Kidney epithelial cell (primary cell): Measurements from ENCODE around the gene AXIN1. TPM values are rescaled to one million over a fixed set of nuclear protein-coding genes. Genes with fewer than 3 reads are reported as not detected.

ENCODE experiments used
- DNase-seq: peaks from one replicate; pipeline ENCODE4 v3.0.0-alpha.2; 2010; ENCODE audit warnings: low read depth
- H3K27me3 ChIP-seq: 2 replicates; pipeline ENCODE4 v1.6.0; 2011; ENCODE audit warnings: low read length; ENCODE audit not compliant: control insufficient read depth, insufficient read depth
- H3K36me3 ChIP-seq: 2 replicates; pipeline ENCODE4 v1.5.1; 2011; ENCODE audit warnings: low read length; ENCODE audit not compliant: control insufficient read depth, insufficient read depth
- H3K4me3 ChIP-seq: 2 replicates; pipeline ENCODE4 v1.5.1; 2011; ENCODE audit warnings: low read depth, mild to moderate bottlenecking, control low read depth, low read length
- CTCF ChIP-seq: IDR thresholded peaks from 2 replicates; pipeline ENCODE4 v1.5.1; 2011; ENCODE audit warnings: mild to moderate bottlenecking, moderate library complexity, low read length, control low read depth, inconsistent platforms; ENCODE audit not compliant: insufficient read depth, poor library complexity, severe bottlenecking
- total RNA-seq: library from RNA; depleted of rRNA; stranded (reverse); fragments of >200 nt; gene quantifications from 2 replicates; pipeline ENCODE4 v1.2.3, GENCODE V29; 2015

The AXIN1 gene
- total RNA-seq, 1 donor from 2014 or later, result 43.0 TPM

- Histone ChIP-seq H3K4me3 (no peak overlapping the region), H3K36me3 (no peaks in the 10 kb centered on the region), H3K27me3 (peaks cover 30% of the 10 kb centered on the region)
- DNase-seq, result no peak
- no peak for TF ChIP-seq CTCF
Measured at GRCh38 chr16:284204-285120, 68.1 kb downstream of the AXIN1 start.

DNA sequence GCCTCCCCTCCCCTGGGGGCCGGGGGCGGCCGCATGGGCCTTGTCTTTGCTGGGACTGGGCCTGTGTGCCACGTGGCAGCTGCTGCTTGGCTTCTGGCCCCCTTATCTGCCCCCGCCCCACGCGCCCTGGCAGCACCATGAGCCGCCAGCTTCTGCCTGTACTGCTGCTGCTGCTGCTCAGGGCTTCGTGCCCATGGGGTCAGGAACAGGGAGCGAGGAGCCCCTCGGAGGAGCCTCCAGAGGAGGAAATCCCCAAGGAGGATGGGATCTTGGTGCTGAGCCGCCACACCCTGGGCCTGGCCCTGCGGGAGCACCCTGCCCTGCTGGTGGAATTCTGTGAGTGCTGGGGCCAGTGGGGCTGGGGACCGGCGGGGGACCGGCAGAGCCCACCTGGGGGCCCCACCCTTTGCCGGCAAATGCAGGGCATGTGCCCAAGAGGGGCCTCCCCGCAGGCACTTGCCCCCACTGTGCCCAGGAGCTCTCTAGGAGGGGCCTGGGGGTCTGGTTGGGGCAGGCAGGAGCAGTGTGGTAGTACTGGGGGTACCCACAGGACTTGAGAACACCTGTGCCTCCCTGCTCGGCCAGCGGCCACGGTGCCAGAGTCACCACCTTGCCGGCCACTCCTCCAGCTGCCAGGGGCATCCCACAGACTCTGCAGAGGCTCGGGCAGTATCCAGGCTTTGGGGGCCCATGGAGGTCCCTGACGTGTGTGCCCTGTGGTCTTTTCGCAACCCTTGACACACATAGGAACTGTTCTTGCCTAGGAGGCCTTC is 69.3 kb downstream of the AXIN1 start, which contains the start of gene PDIA2:
Gene PDIA2 (plus strand): TSS at position 132 of the 773 bp plus-strand sequence. CDS start 6 bp downstream, at position 138.
- Histone ChIP-seq H3K27me3 (peaks cover 35% of the 10 kb centered on the region), H3K4me3 (no peak within 1 kb of the TSS), H3K36me3 (no peaks in the 10 kb centered on the region)
- TF ChIP-seq CTCF, result no peak
- DNase-seq, result no peak

- no peak for DNase-seq
- Histone ChIP-seq H3K4me3 (no peak overlapping the region), H3K27me3 (peaks cover 35% of the 10 kb centered on the region), H3K36me3 (no peaks in the 10 kb centered on the region)
- no peak for TF ChIP-seq CTCF
Measured at GRCh38 chr16:282491-282890, 70.0 kb downstream of the AXIN1 start.

- peaks cover 35% of the 10 kb centered on the region for H3K27me3 ChIP-seq
- no peak overlapping the region for H3K4me3 ChIP-seq
- no peak for TF ChIP-seq CTCF
- no peak for DNase-seq
- H3K36me3 ChIP-seq, result no peaks in the 10 kb centered on the region
Measured at GRCh38 chr16:281660-282255, 70.8 kb downstream of the AXIN1 start.

- Histone ChIP-seq H3K36me3 (no peaks in the 10 kb centered on the region), H3K4me3 (peak overlapping the region; percentile 10), H3K27me3 (peaks cover 40% of the 10 kb centered on the region)
- DNase-seq, result no peak
- no peak for TF ChIP-seq CTCF
Measured at GRCh38 chr16:280991-281659, 71.4 kb downstream of the AXIN1 start.
